HG03442 (cell line): ENCODE data around the gene ZCCHC24.

Source experiments
- ATAC-seq: cut with Tn5 transposase; IDR thresholded peaks from one replicate; pipeline ENCODE4 v1.9.1; 2021; ENCODE audit warnings: mild to moderate bottlenecking, moderate library complexity; ENCODE audit not compliant: unreplicated experiment

ZCCHC24 gene

DNA sequence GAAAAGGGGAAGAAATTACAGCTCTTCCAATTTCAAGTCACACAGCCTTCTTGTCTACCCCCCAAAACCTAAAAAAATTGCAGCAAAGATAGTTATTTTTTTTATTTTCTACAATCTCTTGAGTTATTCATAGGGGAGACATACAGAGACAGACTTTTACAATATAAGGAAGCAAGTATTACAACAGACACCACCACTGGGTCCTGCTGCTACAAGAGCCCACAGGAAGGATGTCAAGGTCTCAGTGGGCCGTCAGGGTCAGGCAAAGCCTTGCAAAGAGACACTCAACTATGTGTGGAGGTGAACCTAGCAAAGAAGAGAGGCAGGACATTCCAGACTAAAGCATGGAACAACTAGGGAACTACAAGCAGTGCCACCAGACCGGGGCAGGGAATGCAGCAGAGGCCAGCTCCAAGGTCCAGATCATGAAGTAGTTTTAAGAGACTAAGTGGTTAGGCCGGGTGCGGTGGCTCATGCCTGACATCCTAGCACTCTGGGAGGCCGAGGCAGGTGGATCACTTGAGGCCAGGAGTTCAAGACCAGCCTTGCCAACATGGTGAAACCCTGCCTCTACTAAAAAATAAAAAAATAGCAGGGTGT lies 28.2 kb upstream of the ZCCHC24 start:
- ATAC-seq: no peak

DNA sequence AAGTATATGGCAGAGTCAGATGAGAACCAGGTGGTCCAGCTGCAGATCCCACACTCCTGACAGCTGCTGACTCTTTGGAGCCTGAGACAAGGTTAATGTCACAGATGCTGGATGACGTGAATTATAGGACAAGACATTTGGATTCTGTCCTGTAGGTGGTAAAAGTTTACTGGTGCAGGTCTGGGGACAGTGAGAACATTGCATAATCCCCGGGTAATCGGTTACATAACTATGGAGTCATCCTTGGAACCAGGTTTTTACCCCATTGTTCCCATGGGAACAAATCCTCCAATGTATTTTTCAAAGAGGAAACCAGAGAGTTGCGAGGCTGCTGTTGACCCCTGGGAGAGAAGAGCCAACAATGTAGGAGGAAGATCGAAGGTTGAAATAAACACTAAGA lies 27.5 kb upstream of the ZCCHC24 start:
- ATAC-seq: no peak

- ATAC-seq: no peak
These were observed 27.0 kb upstream of the ZCCHC24 start for GRCh38 chr10:79472449-79472848.

- no peak for ATAC-seq
These were observed 26.4 kb upstream of the ZCCHC24 start for GRCh38 chr10:79471776-79472175.

GRCh38 chr10:79470096-79470495 lies 24.7 kb upstream of the ZCCHC24 start:
- no peak for ATAC-seq

GRCh38 chr10:79468841-79469585 lies 23.6 kb upstream of the ZCCHC24 start:
- ATAC-seq: no peak

GRCh38 chr10:79468015-79468560 lies 22.7 kb upstream of the ZCCHC24 start:
- ATAC-seq: no peak

DNA sequence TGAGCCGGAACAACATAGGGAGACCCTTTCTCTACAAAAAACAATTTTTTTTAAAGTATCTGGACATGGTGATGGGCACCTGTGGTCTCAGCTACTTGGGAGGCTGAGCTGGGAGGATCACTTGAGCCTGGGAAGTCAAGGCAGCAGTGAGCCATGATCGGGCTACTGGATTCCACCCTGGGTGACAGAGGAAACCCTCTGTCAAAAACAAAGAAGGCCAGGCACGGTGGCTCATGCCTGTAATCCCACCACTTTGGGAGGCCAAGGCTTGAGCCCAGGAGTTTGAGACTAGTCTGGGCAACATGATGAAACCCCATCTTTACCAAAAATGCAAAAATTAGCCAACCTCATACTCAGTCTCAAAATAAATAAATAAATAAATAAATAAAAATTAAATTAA lies 19.9 kb upstream of the ZCCHC24 start:
- no peak for ATAC-seq

GRCh38 chr10:79463578-79464496 lies 18.4 kb upstream of the ZCCHC24 start:
- no peak for ATAC-seq

DNA sequence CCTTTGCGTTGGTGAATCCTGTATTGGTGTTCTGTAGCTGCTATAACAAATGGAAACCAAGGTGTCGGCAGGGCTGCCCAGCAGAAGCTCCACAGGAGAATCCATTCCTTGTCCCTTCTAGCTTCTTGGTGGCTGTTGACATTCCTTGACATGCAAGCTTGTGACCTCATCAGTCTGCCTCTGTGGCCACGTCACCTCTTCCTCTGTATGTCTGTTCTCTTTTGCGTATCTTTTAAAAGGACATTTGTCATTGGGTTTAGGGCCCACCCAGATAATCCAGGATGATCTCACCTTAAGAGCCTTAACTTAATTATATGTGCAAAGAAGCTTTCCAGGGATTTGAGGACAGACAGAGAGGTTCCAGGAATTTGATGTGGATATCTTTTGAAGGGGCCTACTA lies 15.3 kb upstream of the ZCCHC24 start:
- ATAC-seq: no peak

- ATAC-seq: no peak
These were observed 13.8 kb upstream of the ZCCHC24 start for GRCh38 chr10:79459243-79459642.

DNA sequence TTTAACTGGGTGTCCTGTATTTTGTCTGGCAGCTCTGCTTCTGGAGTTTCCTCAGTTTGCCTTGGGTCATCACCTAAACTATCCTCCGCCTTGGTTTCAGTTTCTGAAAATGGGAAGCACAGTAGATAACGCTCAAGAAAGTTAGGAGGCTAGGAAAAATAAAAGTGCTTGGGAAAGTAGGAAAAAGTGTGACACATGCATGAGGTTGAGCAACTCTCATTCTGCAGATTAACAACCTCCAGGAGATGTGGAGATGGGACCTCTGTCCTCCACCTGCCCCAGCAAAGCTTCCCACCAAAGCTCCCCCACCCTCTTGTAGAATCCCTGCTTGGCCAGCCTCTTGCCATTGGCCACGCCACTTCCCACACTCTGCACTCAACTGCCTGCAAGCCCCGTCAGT lies 13.1 kb upstream of the ZCCHC24 start:
- ATAC-seq: no peak

- no peak for ATAC-seq
These were observed 11.9 kb upstream of the ZCCHC24 start for GRCh38 chr10:79457256-79457785.

GRCh38 chr10:79454259-79454658 lies 8.8 kb upstream of the ZCCHC24 start:
- no peak for ATAC-seq

DNA sequence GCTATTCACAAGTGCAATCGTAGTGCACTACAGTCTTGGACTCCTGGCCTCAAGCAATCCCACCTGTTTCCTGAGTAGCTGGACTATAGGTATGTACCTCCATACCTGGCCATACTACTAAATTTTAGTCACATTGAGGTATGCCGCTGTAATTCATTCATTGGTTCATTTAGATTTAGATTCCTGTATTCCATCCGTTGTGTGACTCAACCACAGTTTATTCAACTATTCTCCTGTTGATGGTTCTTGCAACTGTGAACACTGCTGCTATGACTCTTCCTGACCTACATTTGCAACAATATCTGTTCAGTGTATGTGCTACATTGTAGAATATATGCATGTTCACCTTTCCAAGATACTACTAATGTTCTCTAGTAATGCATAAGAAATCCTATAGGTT lies 8.0 kb upstream of the ZCCHC24 start:
- no peak for ATAC-seq

DNA sequence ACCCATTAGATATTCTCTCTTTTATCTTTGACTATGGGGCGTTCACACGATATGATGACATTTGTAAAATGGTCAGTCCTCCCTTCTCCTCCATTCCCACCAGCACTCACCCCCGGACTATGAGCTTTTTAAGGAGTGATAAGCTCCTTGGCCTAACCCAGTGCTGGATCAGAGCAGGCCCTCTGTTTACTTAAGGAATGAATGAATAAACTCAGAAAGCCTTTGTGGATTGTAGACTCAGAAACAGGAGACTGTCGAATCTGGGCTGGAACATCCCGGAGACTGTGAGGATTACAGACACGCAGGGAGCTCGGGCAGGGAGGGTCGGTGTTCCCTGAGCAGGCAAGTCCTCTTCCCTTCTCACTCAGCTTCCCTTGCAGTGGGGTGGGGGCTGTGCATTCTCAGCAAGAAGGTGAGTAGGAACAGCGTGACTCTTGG lies 6.8 kb upstream of the ZCCHC24 start:
- ATAC-seq: no peak

- ATAC-seq: no peak
These were observed 5.7 kb upstream of the ZCCHC24 start for GRCh38 chr10:79451046-79451699.

DNA sequence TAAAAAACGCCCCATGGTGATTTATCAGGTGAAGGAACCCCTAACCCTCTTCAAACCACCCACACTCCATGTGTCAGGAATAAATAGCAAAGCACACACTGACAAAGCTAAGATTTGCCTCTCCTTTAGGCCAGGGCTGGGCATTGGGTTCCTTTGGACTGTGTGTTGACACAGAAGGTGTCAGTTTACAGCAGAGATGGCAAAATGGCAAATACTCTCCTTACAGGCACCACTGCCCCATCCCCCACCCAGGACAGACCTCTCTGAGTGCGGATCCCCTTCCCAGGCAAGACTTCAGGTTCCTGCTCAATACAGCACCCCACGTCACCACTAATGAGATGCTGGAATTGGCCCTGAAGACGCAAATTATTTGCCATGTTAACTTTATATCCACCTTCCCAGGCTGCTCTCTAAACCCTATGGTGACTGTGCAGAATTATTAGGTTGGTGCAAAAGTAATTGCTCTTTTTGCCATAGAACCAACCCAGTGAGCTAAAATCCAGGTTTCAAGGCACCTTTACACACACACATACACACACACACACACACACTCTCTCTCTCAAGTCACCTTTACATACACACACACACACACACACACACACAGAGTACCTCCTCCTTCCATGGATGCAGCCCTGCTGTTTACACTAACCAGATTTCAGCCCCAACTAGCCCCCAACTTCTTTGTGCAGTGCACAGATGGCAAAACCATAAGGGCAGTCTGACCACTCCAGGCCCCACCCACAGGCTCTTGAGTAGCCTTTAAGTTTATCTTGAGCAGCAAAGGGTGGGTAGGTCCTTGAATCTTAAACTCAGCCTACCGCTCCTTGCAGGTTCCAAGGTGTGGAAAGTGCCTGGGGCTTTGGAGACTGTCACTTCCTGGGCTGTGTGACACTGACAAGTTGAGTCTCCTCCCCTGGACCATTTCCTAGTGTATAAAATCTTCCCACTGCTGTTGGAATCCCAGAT lies 4.0 kb upstream of the ZCCHC24 start:
- ATAC-seq: no peak

- no peak for ATAC-seq
These were observed 3.3 kb upstream of the ZCCHC24 start for GRCh38 chr10:79448732-79449049.
